K562 (cell line): ENCODE results near the gene TUT7. TPM values are rescaled to one million over a fixed set of nuclear protein-coding genes. Genes with fewer than 3 reads are reported as not detected.

ENCODE experiments used
- ATAC-seq: fragments of 200-7000 bp; cut with Tn5 transposase; 3 replicates; pipeline ENCODE4 v1.9.1; 2020; ENCODE audit warnings: moderate library complexity
- BruUV-seq: library from RNA; stranded (reverse); fragments of 400-500 nt; replicated peaks from 2 replicates; lab custom pipeline; 2021; lab: Mats Ljungman, UMichigan
- CTCF ChIA-PET: fragments of 300-600 bp; formaldehyde crosslinking; extraction: SDS; loops from one replicate; lab custom pipeline; 2021; ENCODE audit warnings: low intra/inter-chr PET ratio; lab: Yijun Ruan, JAX
- POLR2A ChIA-PET: fragments of 300-600, 350-650 bp; sonication (Branson Sonifier 250); formaldehyde crosslinking; extraction: SDS; loops from one replicate; lab custom pipeline; 2021; ENCODE audit warnings: antibody characterized with exemption, inconsistent platforms; lab: Yijun Ruan, JAX
- DNase-seq, 4 experiments: peaks; one replicate each; pipeline versions ENCODE4 v3.0.0 to v3.0.0-alpha.2; 2011 to 2018; ENCODE audit warnings: low spot score in 3 of 4, mixed read lengths in 3 of 4; ENCODE audit errors: extremely low read depth in 1 of 4
- FAIRE-seq: peaks from 2 replicates; lab custom pipeline; 2011; peaks lifted over from hg19 to GRCh38; lab: Jason Lieb, UNC
- H2AFZ ChIP-seq: 2 replicates; pipeline ENCODE4 v1.6.0; 2011; ENCODE audit warnings: low read depth, low read length, control low read depth, inconsistent platforms
- H3K27ac ChIP-seq: fragments of 200-600 bp; 3 replicates; pipeline ENCODE4 v1.8.0; 2011; ENCODE audit warnings: low read depth, mild to moderate bottlenecking, control low read depth, inconsistent platforms, low read length, moderate library complexity, mixed read lengths; ENCODE audit errors: extremely low read depth
- H3K27me3 ChIP-seq, 2 experiments: fragments of 300-600 bp in 1 of 2; 2 replicates in 1 of 2; 3 replicates in 1 of 2; pipeline versions ENCODE4 v1.6.0 to v1.8.0; 2011; ENCODE audit warnings: inconsistent platforms in 2 of 2, low read length in 2 of 2, mild to moderate bottlenecking in 1 of 2, mixed read lengths in 1 of 2, moderate library complexity in 1 of 2; ENCODE audit not compliant: control insufficient read depth in 2 of 2, insufficient read depth in 2 of 2
- H3K36me3 ChIP-seq: fragments of 300-600 bp; 3 replicates; pipeline ENCODE4 v1.8.0; 2011; ENCODE audit warnings: mild to moderate bottlenecking, low read length, inconsistent platforms; ENCODE audit not compliant: control insufficient read depth, insufficient read depth
- H3K4me1 ChIP-seq, 2 experiments: fragments of 200-600 bp in 1 of 2; replicated peaks in 1 of 2; 2 replicates in 1 of 2; 3 replicates in 1 of 2; pipeline versions ENCODE4 v1.5.1 to v1.8.0; 2011; ENCODE audit warnings: inconsistent platforms in 2 of 2, low read length in 2 of 2, mild to moderate bottlenecking in 1 of 2, mixed read lengths in 1 of 2, moderate library complexity in 1 of 2; ENCODE audit not compliant: control insufficient read depth in 2 of 2, insufficient read depth in 2 of 2
- H3K4me2 ChIP-seq: 2 replicates; pipeline ENCODE4 v1.6.1; 2011; ENCODE audit warnings: low read length, control low read depth, inconsistent platforms, mixed read lengths; ENCODE audit not compliant: insufficient read depth
- H3K4me3 ChIP-seq: fragments of 200-600 bp; sonication (generic), shearing (Covaris generic); 2 replicates; pipeline ENCODE4 v1.5.1; 2016; ENCODE audit warnings: control low read depth, inconsistent platforms
- H3K79me2 ChIP-seq: fragments of 200-600 bp; 3 replicates; pipeline ENCODE4 v1.8.0; 2011; ENCODE audit warnings: low read length, inconsistent platforms; ENCODE audit not compliant: control insufficient read depth, insufficient read depth
- H3K9ac ChIP-seq, 2 experiments: 2 replicates each; pipeline versions ENCODE4 v1.6.0 to v1.6.1; 2011; ENCODE audit warnings: low read depth in 2 of 2, low read length in 2 of 2, control low read depth in 1 of 2, inconsistent platforms in 1 of 2, mild to moderate bottlenecking in 1 of 2, mixed read lengths in 1 of 2; ENCODE audit not compliant: insufficient read depth in 1 of 2
- H3K9me1 ChIP-seq: one replicate; pipeline ENCODE4 v1.6.0; 2011; ENCODE audit warnings: inconsistent platforms, mild to moderate bottlenecking, low read length, moderate library complexity; ENCODE audit not compliant: control insufficient read depth, insufficient read depth
- H3K9me3 ChIP-seq: replicated peaks from 2 replicates; pipeline ENCODE4 v1.5.1; 2011; ENCODE audit warnings: low read depth, low read length, inconsistent platforms; ENCODE audit not compliant: control insufficient read depth, insufficient read depth
- H4K20me1 ChIP-seq: replicated peaks from 2 replicates; pipeline ENCODE4 v1.6.1; 2011; ENCODE audit warnings: low read length, inconsistent platforms, mixed read lengths; ENCODE audit not compliant: control insufficient read depth, insufficient read depth
- ATF2 ChIP-seq: sonication (generic); formaldehyde crosslinking; IDR thresholded peaks from 2 replicates; pipeline ENCODE4 v1.8.1; 2022; ENCODE audit warnings: missing genetic modification reagents
- CBX5 ChIP-seq: IDR thresholded peaks from 2 replicates; pipeline ENCODE4 v1.6.1; 2014; ENCODE audit warnings: low read depth, borderline replicate concordance
- CHCHD3 ChIP-seq: fragments of 250-450 bp; sonication (Bioruptor Pico); IDR thresholded peaks from 2 replicates; pipeline ENCODE4 v2.1.2; 2022; ENCODE audit warnings: mild to moderate bottlenecking
- CHD2 ChIP-seq: IDR thresholded peaks from 2 replicates; pipeline ENCODE4 v1.6.1; 2011; ENCODE audit warnings: low read depth, low read length
- DNMT1 ChIP-seq: fragments of 450-650 bp; IDR thresholded peaks from 2 replicates; pipeline ENCODE4 v1.6.1; 2016; ENCODE audit warnings: antibody characterized with exemption, mild to moderate bottlenecking
- FOXP1 ChIP-seq: sonication (generic); formaldehyde crosslinking; IDR thresholded peaks from 2 replicates; pipeline ENCODE4 v1.8.0; 2022; ENCODE audit warnings: mild to moderate bottlenecking, missing genetic modification reagents
- KHSRP ChIP-seq: fragments of 450-650 bp; IDR thresholded peaks from 2 replicates; pipeline ENCODE4 v1.6.1; 2017
- L3MBTL2 ChIP-seq: fragments of 450-650 bp; IDR thresholded peaks from 2 replicates; pipeline ENCODE4 v1.6.1; 2016; ENCODE audit warnings: mild to moderate bottlenecking, moderate library complexity
- PHB ChIP-seq: fragments of 250-450 bp; sonication (Bioruptor Pico); IDR thresholded peaks from 2 replicates; pipeline ENCODE4 v1.5.0; 2021
- PTRF ChIP-seq: fragments of 450-650 bp; IDR thresholded peaks from 2 replicates; pipeline ENCODE4 v1.6.1; 2016; ENCODE audit warnings: mild to moderate bottlenecking, missing genetic modification characterization, missing compliant biosample characterization
- SRSF7 ChIP-seq: fragments of 200-400 bp; formaldehyde crosslinking; optimal IDR thresholded peaks from 2 replicates; pipeline ENCODE3; 2017; ENCODE audit warnings: mild to moderate bottlenecking, low read depth, low read length
- TAF1 ChIP-seq: IDR thresholded peaks from 2 replicates; pipeline ENCODE4 v1.6.1; 2011; ENCODE audit warnings: mild to moderate bottlenecking, low read length, moderate library complexity; ENCODE audit not compliant: insufficient read depth, control insufficient read depth, severe bottlenecking; ENCODE audit errors: extremely low read depth
- ZNF436 ChIP-seq: fragments of 250-450, 450-650 bp; sonication (Bioruptor Pico); formaldehyde crosslinking; IDR thresholded peaks from 2 replicates; pipeline ENCODE4 v1.7.0; 2020; ENCODE audit warnings: mild to moderate bottlenecking
- ZNF655 ChIP-seq: fragments of 250-450 bp; sonication (Bioruptor Pico); IDR thresholded peaks from 2 replicates; pipeline ENCODE4 v1.5.0; 2021
- ZSCAN29 ChIP-seq: fragments of 450-650 bp; IDR thresholded peaks from 2 replicates; pipeline ENCODE4 v1.6.1; 2017
- WGBS: fragments of 100-300 bp; shearing (Covaris generic); methylation state at CpG from one replicate; pipeline ENCODE4 v1.1.6; 2016; ENCODE audit warnings: low coverage, mixed read lengths; ENCODE audit not compliant: insufficient coverage; ENCODE audit errors: missing lambda C conversion rate; 5-methylcytosine and 5-hydroxymethylcytosine counted together
- in situ Hi-C: fragments of 300-500 bp; cut with MboI; formaldehyde crosslinking; loops from 4 replicates; pipeline ENCODE4 v1.15.0; 2018; ENCODE audit warnings: inconsistent platforms, mixed read lengths
- intact Hi-C: fragments of 100-400 bp; cut with micrococcal nuclease; formaldehyde crosslinking; loops from 2 replicates; pipeline ENCODE4 v1.14.2; 2022
- polyA plus RNA-seq, 8 experiments: library from polyadenylated mRNA; depleted of rRNA in 4 of 8; stranded (reverse) in 5 of 8; unstranded in 3 of 8; fragments of >200 nt; fragmentation: Nextera tagmentation in 2 of 8; fragmentation: Illumina TruSeq in 1 of 8; extraction: Ambion mirVana in 2 of 8; extraction: Trizol in 1 of 8; gene quantifications; 2 replicates each; pipeline versions ENCODE4 v1.2.1 to v1.2.3, GENCODE V29; 2011 to 2014; ENCODE audit warnings: inconsistent platforms in 1 of 8, missing spikeins in 1 of 8
- total RNA-seq, 7 experiments: library from RNA; depleted of rRNA in 6 of 7; stranded (reverse); fragments of >200 nt in 6 of 7; fragmentation: Illumina TruSeq in 2 of 7; extraction: Trizol in 2 of 7; gene quantifications; 2 replicates each; pipeline versions ENCODE4 v1.2.1 to v1.2.3, GENCODE V29; 2011 to 2021; ENCODE audit warnings: low replicate concordance in 1 of 7

Gene TUT7
- total and polyA plus RNA-seq, 9 of the 15 experiments (the other 6 are each of a cell fraction or from before 2014, with no cell fraction given) = 5.9 to 26.9 (median 15.2) TPM

GRCh38 chr9:86272221-86272620 lies 82.0 kb downstream of the TUT7 start:
- DNase-seq (no peak), ATAC-seq (no peak), FAIRE-seq (no peak)
- no TSS peak for BruUV-seq
- intact Hi-C loops (no loop called here), in situ Hi-C loops (no loop called here)
- no peaks in the 10 kb centered on the region for H3K4me1 ChIP-seq
- H3K27ac ChIP-seq = no peak overlapping the region
- H3K27me3 ChIP-seq = no peaks in the 10 kb centered on the region
- H3K79me2 ChIP-seq = peaks cover 34% of the 10 kb centered on the region
- no peak overlapping the region for H2AFZ ChIP-seq
- TF ChIP-seq PTRF = no peak
- no peak for TF ChIP-seq CBX5
- no peak overlapping the region for H3K9ac ChIP-seq
- H3K9me3 ChIP-seq = no peaks in the 10 kb centered on the region
- H3K9me1 ChIP-seq = no peaks in the 10 kb centered on the region
- ChIA-PET POLR2A (interaction anchor here (0.7 kb wide), 1 partner anchor 1283 kb away, joined by 3 read pairs; no protein-coding TSS in a partner anchor), CTCF (no interaction called here)
- 91% methylated on average over 4 of the region's 4 CpGs for WGBS
- H3K4me2 ChIP-seq = no peak overlapping the region
- peaks cover 3% of the 10 kb centered on the region; the same call in 1 of the 2 replicates for H4K20me1 ChIP-seq
- H3K36me3 ChIP-seq = peaks cover 51% of the 10 kb centered on the region
- H3K4me3 ChIP-seq = no peak overlapping the region

DNA sequence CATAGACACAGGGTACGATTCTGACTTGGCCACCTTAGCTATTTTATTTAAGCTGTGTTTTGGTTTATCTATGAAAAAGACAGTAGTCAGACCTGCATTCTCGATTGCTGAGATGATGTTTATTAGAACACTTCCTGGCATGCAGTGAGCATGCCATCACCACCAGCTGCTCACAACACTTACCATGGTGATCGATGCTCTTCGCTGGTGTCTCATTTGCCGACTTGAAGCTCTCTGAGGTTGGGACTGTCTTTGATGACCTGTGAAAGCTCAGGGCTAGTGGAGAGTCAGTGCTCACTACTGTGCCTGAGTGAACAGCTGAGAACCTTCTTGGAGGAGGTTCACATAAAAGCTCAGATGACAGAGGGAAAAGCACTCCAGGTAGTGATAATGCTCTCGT lies 90.3 kb downstream of the TUT7 start:
- no peaks in the 10 kb centered on the region for H3K9me3 ChIP-seq
- POLR2A ChIA-PET = interaction anchor here (0.5 kb wide), 1 partner anchor 355 kb away, joined by 3 read pairs; no protein-coding TSS in a partner anchor
- in situ Hi-C loops = no loop called here
- TF ChIP-seq ATF2 = no peak
- TF ChIP-seq CHCHD3 (CRISPR knock-in tag) = no peak
- no peak for TF ChIP-seq TAF1
- no peak for TF ChIP-seq FOXP1 (CRISPR knock-in tag)
- TF ChIP-seq L3MBTL2 = no peak
- no peak for TF ChIP-seq CHD2
- no peak for TF ChIP-seq PHB (CRISPR knock-in tag)
- TF ChIP-seq ZSCAN29 = no peak
- TF ChIP-seq ZNF655 = no peak
- no peak for TF ChIP-seq SRSF7
- no peak for TF ChIP-seq DNMT1
- no peak for TF ChIP-seq KHSRP
- no peak for TF ChIP-seq ZNF436 (CRISPR knock-in tag)

More for the DNA sequence above, 90.3 kb downstream of the TUT7 start:
- no peak for ATAC-seq
- H3K4me3 ChIP-seq = no peak overlapping the region
- CTCF ChIA-PET = no interaction called here
- 90% methylated on average over 6 of the region's 6 CpGs for WGBS
- no peak for FAIRE-seq
- no peaks in the 10 kb centered on the region for H4K20me1 ChIP-seq
- no peaks in the 10 kb centered on the region for H3K27me3 ChIP-seq
- no peaks in the 10 kb centered on the region for H3K9me1 ChIP-seq
- intact Hi-C loops = no loop called here
- peaks cover 26% of the 10 kb centered on the region; the same call in 2 of the 3 replicates for H3K36me3 ChIP-seq
- no peak overlapping the region for H2AFZ ChIP-seq
- no peak for DNase-seq
- peaks cover 4% of the 10 kb centered on the region; the same call in 2 of the 3 replicates for H3K79me2 ChIP-seq
- H3K4me1 ChIP-seq = no peaks in the 10 kb centered on the region; a peak in 1 of 5 replicates
- no peak overlapping the region for H3K4me2 ChIP-seq
- no TSS peak for BruUV-seq
- H3K27ac ChIP-seq = no peak overlapping the region
- H3K9ac ChIP-seq = no peak overlapping the region
